Uterus (tissue), 4 donors: ENCODE data around the gene DDX43. TPM values are rescaled to one million over a fixed set of nuclear protein-coding genes. Genes with fewer than 3 reads are reported as not detected.
"Not testable (repeated sequence)": the region's sequence is repeated elsewhere in the genome, so short reads cannot be mapped to it uniquely, and the experiment has no call there.

Experiments
- DNase-seq, 2 donors: peaks; one replicate each; pipeline ENCODE4 v3.0.0-alpha.2; 2019 to 2020
- H3K27ac ChIP-seq, 2 donors: fragments of 200-600 bp; sonication (generic); 1 replicate in 1 of 2; 2 replicates in 1 of 2; pipeline ENCODE4 v1.5.1; 2016 to 2018
- H3K27me3 ChIP-seq, 2 donors: fragments of 200-600 bp; sonication (generic); one replicate each; pipeline ENCODE4 v1.5.1; 2018 to 2019; ENCODE audit warnings: control low read depth in 1 of 2
- H3K36me3 ChIP-seq, 2 donors: fragments of 200-600 bp; sonication (generic); one replicate each; pipeline ENCODE4 v1.5.1; 2019; ENCODE audit warnings: control low read depth in 1 of 2
- H3K4me1 ChIP-seq, 2 donors: fragments of 200-600 bp; sonication (generic); one replicate each; pipeline ENCODE4 v1.5.1; 2018 to 2019; ENCODE audit warnings: control low read depth in 1 of 2
- H3K4me3 ChIP-seq, 2 donors: fragments of 200-600 bp; sonication (generic); 1 replicate in 1 of 2; 2 replicates in 1 of 2; pipeline ENCODE4 v1.5.1; 2018 to 2019; ENCODE audit warnings: mild to moderate bottlenecking in 1 of 2
- H3K9me3 ChIP-seq, 2 donors: fragments of 200-600 bp; sonication (generic); one replicate each; pipeline ENCODE4 v1.5.1; 2019; ENCODE audit warnings: control low read depth in 1 of 2
- CTCF ChIP-seq, 4 experiments: fragments of 200-600 bp in 2 of 4; fragments of 450-650 bp in 2 of 4; sonication (generic) in 2 of 4; IDR thresholded peaks; one replicate each; pipeline ENCODE4 v1.5.1; 2016 to 2019; ENCODE audit warnings: antibody characterized with exemption in 4 of 4, mild to moderate bottlenecking in 2 of 4, moderate library complexity in 1 of 4
- POLR2A ChIP-seq, 2 donors: fragments of 450-650 bp; IDR thresholded peaks; one replicate each; pipeline ENCODE4 v1.6.1; 2016; ENCODE audit warnings: antibody characterized with exemption in 2 of 2, mild to moderate bottlenecking in 1 of 2, moderate library complexity in 1 of 2
- intact Hi-C: fragments of 100-400 bp; cut with DNase I; formaldehyde crosslinking; loops from one replicate; pipeline ENCODE4 v1.15.1; 2023; ENCODE audit warnings: low total_unique reads
- total RNA-seq, 4 donors: library from RNA; depleted of rRNA in 3 of 4; stranded (reverse); fragments of >200 nt in 3 of 4; gene quantifications; one replicate each; pipeline versions ENCODE4 v1.1.0 to v1.2.4, GENCODE V29; 2014 to 2023
- donor health status: DM: yes; HTN: yes; CAD: no.

The DDX43 gene
- total RNA-seq, 4 donors from 2014 or later: 0.43 to 3.7 TPM; not detected in 2

GRCh38 chr6:73372516-73372915, 22.1 kb upstream of the DDX43 start:
- Histone ChIP-seq H3K9me3 (no peaks in the 10 kb centered on the region), H3K27me3 (no peaks in the 10 kb centered on the region), H3K4me1 (no peaks in the 10 kb centered on the region), H3K4me3 (no peak overlapping the region), H3K36me3 (no peaks in the 10 kb centered on the region), H3K27ac (no peak overlapping the region)
- no peak for DNase-seq
- intact Hi-C loops: no loop called here
- TF ChIP-seq CTCF (IDR thresholded peaks at IDR 0.05) (no peak), POLR2A (IDR thresholded peaks at IDR 0.05) (no peak)

GRCh38 chr6:73375216-73375615, 19.4 kb upstream of the DDX43 start:
- Histone ChIP-seq H3K27me3 (no peaks in the 10 kb centered on the region), H3K4me3 (no peak overlapping the region), H3K36me3 (no peaks in the 10 kb centered on the region), H3K27ac (no peak overlapping the region), H3K9me3 (no peaks in the 10 kb centered on the region), H3K4me1 (no peaks in the 10 kb centered on the region)
- no peak for TF ChIP-seq POLR2A (IDR thresholded peaks at IDR 0.05)
- TF ChIP-seq CTCF (IDR thresholded peaks at IDR 0.05): no peak
- intact Hi-C loops: no loop called here
- no peak for DNase-seq

GRCh38 chr6:73377225-73377624, 17.4 kb upstream of the DDX43 start:
- TF ChIP-seq POLR2A (IDR thresholded peaks at IDR 0.05): no peak
- TF ChIP-seq CTCF (IDR thresholded peaks at IDR 0.05): no peak
- Histone ChIP-seq H3K27ac (no peak overlapping the region), H3K27me3 (no peaks in the 10 kb centered on the region), H3K9me3 (no peaks in the 10 kb centered on the region), H3K4me3 (no peak overlapping the region), H3K4me1 (no peaks in the 10 kb centered on the region), H3K36me3 (no peaks in the 10 kb centered on the region)
- intact Hi-C loops: no loop called here
- DNase-seq: no peak

GRCh38 chr6:73381531-73381930, 13.1 kb upstream of the DDX43 start:
- DNase-seq, H3K4me3 ChIP-seq, intact Hi-C loops, H3K27ac ChIP-seq, H3K9me3 ChIP-seq, H3K27me3 ChIP-seq, H3K36me3 ChIP-seq, H3K4me1 ChIP-seq: not testable (repeated sequence)

- intact Hi-C loops: no loop called here
Observed at GRCh38 chr6:73382462-73383113, 12.0 kb upstream of the DDX43 start.

More at GRCh38 chr6:73382462-73383113, 12.0 kb upstream of the DDX43 start:
- no peaks in the 10 kb centered on the region for H3K9me3 ChIP-seq
- H3K4me3 ChIP-seq: no peak overlapping the region
- no peak for DNase-seq
- H3K4me1 ChIP-seq: no peaks in the 10 kb centered on the region
- TF ChIP-seq POLR2A (IDR thresholded peaks at IDR 0.05): no peak
- TF ChIP-seq CTCF (IDR thresholded peaks at IDR 0.05): no peak
- no peaks in the 10 kb centered on the region for H3K36me3 ChIP-seq
- no peak overlapping the region for H3K27ac ChIP-seq
- H3K27me3 ChIP-seq: no peaks in the 10 kb centered on the region
